ENCODE measurements around the gene TOMM6. TPM values are rescaled to one million over a fixed set of nuclear protein-coding genes. Genes with fewer than 3 reads are reported as not detected.

TOMM6 gene
- total RNA-seq, 1 donor from 2014 or later = 133 TPM

DNA sequence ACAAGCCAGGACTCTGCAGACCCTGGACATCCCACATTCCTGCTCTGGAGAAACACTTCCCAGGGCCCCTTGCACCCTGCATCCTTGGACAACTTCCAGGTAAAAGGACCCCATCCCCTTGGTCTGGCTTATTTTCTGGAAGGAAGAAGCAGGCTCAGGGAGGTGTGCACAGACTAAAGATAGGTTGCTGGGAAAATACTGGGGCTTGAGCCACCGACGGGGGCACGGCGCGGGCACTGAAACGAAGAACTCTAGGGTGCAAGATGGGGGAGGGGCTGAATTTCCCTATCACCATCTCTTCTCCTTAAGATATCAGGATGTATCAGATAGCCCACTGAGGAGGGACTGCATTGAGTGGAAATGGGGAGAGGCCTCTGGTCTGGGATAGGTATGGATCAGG is 8.6 kb upstream of the TOMM6 start:
- TF ChIP-seq, protein P1, sequence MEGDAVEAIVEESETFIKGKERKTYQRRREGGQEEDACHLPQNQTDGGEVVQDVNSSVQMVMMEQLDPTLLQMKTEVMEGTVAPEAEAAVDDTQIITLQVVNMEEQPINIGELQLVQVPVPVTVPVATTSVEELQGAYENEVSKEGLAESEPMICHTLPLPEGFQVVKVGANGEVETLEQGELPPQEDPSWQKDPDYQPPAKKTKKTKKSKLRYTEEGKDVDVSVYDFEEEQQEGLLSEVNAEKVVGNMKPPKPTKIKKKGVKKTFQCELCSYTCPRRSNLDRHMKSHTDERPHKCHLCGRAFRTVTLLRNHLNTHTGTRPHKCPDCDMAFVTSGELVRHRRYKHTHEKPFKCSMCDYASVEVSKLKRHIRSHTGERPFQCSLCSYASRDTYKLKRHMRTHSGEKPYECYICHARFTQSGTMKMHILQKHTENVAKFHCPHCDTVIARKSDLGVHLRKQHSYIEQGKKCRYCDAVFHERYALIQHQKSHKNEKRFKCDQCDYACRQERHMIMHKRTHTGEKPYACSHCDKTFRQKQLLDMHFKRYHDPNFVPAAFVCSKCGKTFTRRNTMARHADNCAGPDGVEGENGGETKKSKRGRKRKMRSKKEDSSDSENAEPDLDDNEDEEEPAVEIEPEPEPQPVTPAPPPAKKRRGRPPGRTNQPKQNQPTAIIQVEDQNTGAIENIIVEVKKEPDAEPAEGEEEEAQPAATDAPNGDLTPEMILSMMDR (IDR thresholded peaks at IDR 0.05) = no peak

DNA sequence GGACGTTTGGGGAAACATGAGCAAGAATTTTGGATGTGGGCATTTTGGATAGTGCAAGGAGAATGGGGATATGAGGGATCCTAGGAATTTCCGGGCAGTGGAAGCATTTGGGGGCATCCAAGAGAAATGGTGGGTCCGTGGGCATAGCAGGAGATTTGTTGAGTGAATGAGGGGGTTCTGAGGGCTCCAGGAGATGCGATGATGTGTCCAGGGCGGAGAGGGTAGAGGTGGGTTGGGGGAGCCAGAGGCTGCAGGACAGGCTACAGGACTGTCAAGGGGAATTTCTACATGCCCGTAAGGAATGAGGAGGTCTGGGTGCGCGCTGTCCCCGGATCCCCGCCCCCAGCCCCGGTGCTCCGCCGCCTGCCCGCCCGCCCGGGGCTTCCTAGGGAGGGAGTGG is 8.2 kb upstream of the TOMM6 start:
- Mint-ChIP-seq H3K9me3 (ENCODE audit: unreplicated experiment) (no peaks in the 10 kb centered on the region), H3K4me3 (ENCODE audit: unreplicated experiment) (peak overlapping the region; percentile 87), H3K4me1 (ENCODE audit: unreplicated experiment) (peaks cover 23% of the 10 kb centered on the region), H3K27me3 (ENCODE audit: unreplicated experiment) (no peaks in the 10 kb centered on the region), H3K36me3 (ENCODE audit: unreplicated experiment) (peaks cover 2% of the 10 kb centered on the region), H3K27ac (ENCODE audit: unreplicated experiment) (peak overlapping the region; percentile 65)
- TF ChIP-seq, protein P1 (IDR thresholded peaks at IDR 0.05) = no peak
- DNase-seq (ENCODE audit: extremely low spot score, unreplicated experiment) = no peak

More for the DNA sequence above, 8.6 kb upstream of the TOMM6 start:
- H3K36me3 Mint-ChIP-seq (ENCODE audit: unreplicated experiment) = peaks cover 2% of the 10 kb centered on the region
- peak overlapping the region; percentile 87 for H3K4me3 Mint-ChIP-seq (ENCODE audit: unreplicated experiment)
- no peaks in the 10 kb centered on the region for H3K9me3 Mint-ChIP-seq (ENCODE audit: unreplicated experiment)
- H3K4me1 Mint-ChIP-seq (ENCODE audit: unreplicated experiment) = peaks cover 23% of the 10 kb centered on the region
- DNase-seq (ENCODE audit: extremely low spot score, unreplicated experiment) = no peak
- no peaks in the 10 kb centered on the region for H3K27me3 Mint-ChIP-seq (ENCODE audit: unreplicated experiment)
- H3K27ac Mint-ChIP-seq (ENCODE audit: unreplicated experiment) = peak overlapping the region; percentile 65

DNA sequence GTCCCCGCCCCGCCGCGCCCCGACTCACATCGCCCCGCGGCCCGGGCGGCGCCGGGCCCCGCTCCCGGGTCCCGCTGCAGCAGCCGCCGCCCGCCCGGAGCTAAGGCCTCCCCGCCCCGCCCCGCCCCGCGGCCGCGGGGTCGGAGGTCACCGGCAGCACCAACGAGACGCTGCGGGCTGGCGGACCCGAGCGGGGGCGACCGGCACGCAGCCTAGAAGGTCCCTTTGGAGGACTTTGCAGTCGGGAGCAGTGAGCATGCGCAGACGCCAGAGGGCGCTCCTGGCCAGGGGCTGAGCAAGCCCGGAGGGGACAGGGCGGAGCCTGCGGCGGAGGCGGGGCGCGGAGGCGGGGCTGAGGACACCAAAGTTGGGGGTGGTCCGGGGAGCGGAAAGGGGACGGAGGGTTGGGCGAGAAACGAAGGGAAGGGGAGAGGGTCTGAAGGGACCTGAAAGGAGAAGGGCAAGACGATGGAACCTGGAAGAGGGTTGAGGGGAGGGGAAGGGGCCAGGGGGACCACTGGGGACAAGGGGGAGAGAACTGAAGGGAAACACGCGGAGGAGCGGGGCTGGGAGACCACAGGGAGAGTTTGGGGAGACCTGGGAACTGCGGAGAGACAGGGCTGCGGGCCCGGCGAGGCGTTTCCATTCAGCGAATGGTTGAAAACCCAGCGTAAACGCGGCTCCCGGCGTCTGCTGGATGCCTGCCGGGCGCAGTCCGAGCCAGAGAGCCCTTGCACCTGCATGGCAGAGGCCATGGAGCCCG is 7.5 kb upstream of the TOMM6 start, which contains the start of gene FRS3:
TSS of gene FRS3 (minus strand) at position 113 of the 763 bp plus-strand sequence. CDS start 2,913 bp downstream, outside the sequence.
- peak within 1 kb of the TSS; percentile 78 for H3K27ac Mint-ChIP-seq (ENCODE audit: unreplicated experiment)
- H3K4me3 Mint-ChIP-seq (ENCODE audit: unreplicated experiment) = peak within 1 kb of the TSS; percentile 89
- H3K36me3 Mint-ChIP-seq (ENCODE audit: unreplicated experiment) = peaks cover 2% of the 10 kb centered on the region
- no peaks in the 10 kb centered on the region for H3K9me3 Mint-ChIP-seq (ENCODE audit: unreplicated experiment)
- DNase-seq (ENCODE audit: extremely low spot score, unreplicated experiment) = peak; percentile 99
- H3K4me1 Mint-ChIP-seq (ENCODE audit: unreplicated experiment) = peaks cover 23% of the 10 kb centered on the region
- H3K27me3 Mint-ChIP-seq (ENCODE audit: unreplicated experiment) = no peaks in the 10 kb centered on the region
- TF ChIP-seq, protein P1 (IDR thresholded peaks at IDR 0.05) = peak; percentile 92

DNA sequence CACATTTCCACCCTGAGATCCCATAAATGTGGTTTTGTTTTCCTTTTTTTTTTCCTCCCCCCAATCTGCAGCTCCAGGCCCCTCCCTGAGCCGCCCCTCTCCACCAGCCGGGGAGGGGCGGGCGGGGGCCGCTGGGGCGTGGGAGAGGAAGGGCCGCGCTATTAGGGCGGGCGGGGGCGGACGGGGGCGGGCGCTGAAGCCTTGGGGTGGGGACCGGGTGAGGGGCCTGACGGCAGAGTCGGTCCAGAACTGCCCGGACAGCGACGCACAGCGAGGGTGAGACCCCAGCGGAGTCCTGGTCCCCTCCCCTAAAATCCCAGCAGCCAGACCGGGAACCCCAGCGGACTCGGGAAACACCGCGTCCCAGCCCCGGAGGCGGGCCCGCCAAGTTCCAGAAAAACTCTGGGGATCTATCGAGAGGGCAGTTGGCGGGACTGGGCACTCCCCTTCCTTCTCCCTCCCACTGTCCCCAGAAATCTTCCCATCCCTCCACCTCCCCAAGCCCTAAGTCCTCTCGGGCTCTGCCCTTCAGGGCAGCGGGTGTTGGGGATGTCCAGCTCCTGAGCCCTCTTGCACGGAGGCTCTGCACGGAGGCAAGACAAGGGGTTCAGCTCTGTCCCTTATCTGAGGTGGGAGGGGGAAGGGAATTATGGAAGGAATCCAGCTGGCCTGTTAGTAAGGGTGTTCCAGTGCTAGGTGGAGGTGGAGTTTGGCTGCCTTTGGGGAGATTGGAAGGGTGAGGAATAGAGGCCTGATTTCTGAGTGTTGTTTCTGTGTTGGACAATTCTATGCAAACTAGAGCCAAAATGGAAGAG is 6.7 kb upstream of the TOMM6 start, which contains the start of gene PRICKLE4:
TSS of gene PRICKLE4 (plus strand) at position 232 of the 815 bp plus-strand sequence. CDS start 2,692 bp downstream, outside the sequence.
- TF ChIP-seq, protein P1 (IDR thresholded peaks at IDR 0.05) = no peak
- Mint-ChIP-seq H3K27ac (ENCODE audit: unreplicated experiment) (peak within 1 kb of the TSS; percentile 78), H3K36me3 (ENCODE audit: unreplicated experiment) (peaks cover 2% of the 10 kb centered on the region), H3K4me1 (ENCODE audit: unreplicated experiment) (peaks cover 24% of the 10 kb centered on the region), H3K4me3 (ENCODE audit: unreplicated experiment) (peak within 1 kb of the TSS; percentile 89), H3K9me3 (ENCODE audit: unreplicated experiment) (no peaks in the 10 kb centered on the region), H3K27me3 (ENCODE audit: unreplicated experiment) (no peaks in the 10 kb centered on the region)
- no peak for DNase-seq (ENCODE audit: extremely low spot score, unreplicated experiment)

DNA sequence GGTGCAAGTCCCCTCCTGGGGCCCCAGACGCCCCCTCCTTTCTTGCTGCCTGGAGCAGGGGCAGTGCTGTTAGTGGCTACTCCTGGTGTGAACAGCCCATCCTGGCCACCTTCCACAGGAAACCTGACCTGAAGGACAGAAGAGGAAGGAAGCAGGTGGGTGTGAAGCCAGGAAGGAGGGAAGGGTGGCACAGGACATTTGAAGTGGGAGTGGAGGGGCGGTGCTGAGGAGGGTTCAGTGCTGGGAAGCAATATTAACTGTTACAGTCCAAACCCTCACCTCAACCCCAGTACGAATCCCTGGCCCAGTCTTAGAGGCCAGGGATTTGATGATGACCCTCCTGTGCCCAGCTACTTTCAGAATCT is 6.1 kb upstream of the TOMM6 start:
- Mint-ChIP-seq H3K36me3 (ENCODE audit: unreplicated experiment) (peaks cover 2% of the 10 kb centered on the region), H3K27ac (ENCODE audit: unreplicated experiment) (peak overlapping the region; percentile 27), H3K4me1 (ENCODE audit: unreplicated experiment) (peaks cover 28% of the 10 kb centered on the region), H3K4me3 (ENCODE audit: unreplicated experiment) (peak overlapping the region; percentile 58), H3K9me3 (ENCODE audit: unreplicated experiment) (no peaks in the 10 kb centered on the region), H3K27me3 (ENCODE audit: unreplicated experiment) (no peaks in the 10 kb centered on the region)
- TF ChIP-seq, protein P1 (IDR thresholded peaks at IDR 0.05) = no peak
- no peak for DNase-seq (ENCODE audit: extremely low spot score, unreplicated experiment)

All from osteocyte (in vitro differentiated cells).